ENCODE measurements around the gene GRPR.
"Not testable (repeated sequence)": the region's sequence is repeated elsewhere in the genome, so short reads cannot be mapped to it uniquely, and the experiment has no call there.

The GRPR gene

GRCh38 chrX:16177260-16177659 is 53.9 kb downstream of the GRPR start:
- no peak for DNase-seq (ENCODE audit: low spot score)

GRCh38 chrX:16183843-16184242 is 60.5 kb downstream of the GRPR start:
- DNase-seq (ENCODE audit: low spot score): not testable (repeated sequence)

- DNase-seq (ENCODE audit: low spot score): no peak
Measured at GRCh38 chrX:16185725-16186136, 62.4 kb downstream of the GRPR start.

GRCh38 chrX:16186380-16187007 is 63.1 kb downstream of the GRPR start:
- DNase-seq (ENCODE audit: low spot score): no peak

GRCh38 chrX:16187024-16187760 is 63.8 kb downstream of the GRPR start:
- DNase-seq (ENCODE audit: low spot score): no peak

- DNase-seq (ENCODE audit: low spot score): no peak
Measured at GRCh38 chrX:16188687-16189086, 65.3 kb downstream of the GRPR start.

GRCh38 chrX:16191605-16192004 is 68.2 kb downstream of the GRPR start:
- no peak for DNase-seq (ENCODE audit: low spot score)

- no peak for DNase-seq (ENCODE audit: low spot score)
Measured at GRCh38 chrX:16196829-16197228, 73.5 kb downstream of the GRPR start.

- DNase-seq (ENCODE audit: low spot score): no peak
Measured at GRCh38 chrX:16199343-16199742, 76.0 kb downstream of the GRPR start.

GRCh38 chrX:16202943-16203342 is 79.6 kb downstream of the GRPR start:
- DNase-seq (ENCODE audit: low spot score): no peak
